IMR-90 (cell line): ENCODE measurements around the gene GPAM.

Experiments used
- BHLHE40 ChIP-seq: fragments of 150-350 bp; IDR thresholded peaks from 2 replicates; pipeline ENCODE4 v1.6.1; 2016; ENCODE audit warnings: mild to moderate bottlenecking, low read depth, low read length
- CEBPB ChIP-seq: IDR thresholded peaks from 2 replicates; pipeline ENCODE4 v1.6.1; 2012; ENCODE audit warnings: low read depth, low read length, improper control_type of control experiment
- CTCF ChIP-seq: conservative IDR thresholded peaks from 2 replicates; pipeline ENCODE4 v1.5.1; 2012; ENCODE audit warnings: mild to moderate bottlenecking, low read depth, low read length, improper control_type of control experiment
- FOS ChIP-seq: fragments of 150-350 bp; IDR thresholded peaks from 2 replicates; pipeline ENCODE4 v1.6.1; 2016; ENCODE audit warnings: low read depth, low read length
- MAZ ChIP-seq: IDR thresholded peaks from 2 replicates; pipeline ENCODE4 v1.6.1; 2012; ENCODE audit warnings: low read depth, mild to moderate bottlenecking, low read length, improper control_type of control experiment, moderate library complexity, borderline replicate concordance
- NFE2L2 ChIP-seq: fragments of 150-350 bp; IDR thresholded peaks from 2 replicates; pipeline ENCODE4 v1.6.1; 2016; ENCODE audit warnings: low read depth, mild to moderate bottlenecking, low read length
- POLR2A ChIP-seq: IDR thresholded peaks from 2 replicates; pipeline ENCODE4 v1.6.1; 2012; ENCODE audit warnings: mild to moderate bottlenecking, low read depth, low read length
- RAD21 ChIP-seq: IDR thresholded peaks from 2 replicates; pipeline ENCODE4 v1.6.1; 2012; ENCODE audit warnings: low read length, improper control_type of control experiment
- SMC3 ChIP-seq: fragments of 150-350 bp; IDR thresholded peaks from 2 replicates; pipeline ENCODE4 v1.6.1; 2016; ENCODE audit warnings: low read depth, mild to moderate bottlenecking, antibody characterized with exemption, low read length, moderate library complexity

GRCh38 chr10:112131346-112131745 lies 52.2 kb downstream of the GPAM start:
- no peak for TF ChIP-seq CTCF
- no peak for TF ChIP-seq FOS
- TF ChIP-seq POLR2A: no peak
- no peak for TF ChIP-seq SMC3
- no peak for TF ChIP-seq RAD21
- TF ChIP-seq CEBPB: no peak
- TF ChIP-seq MAZ: no peak
- TF ChIP-seq NFE2L2: no peak
- TF ChIP-seq BHLHE40: no peak
